Brain microvascular endothelial cell (primary cell): ENCODE results near the gene GOT1.

Experiments used
- DNase-seq: peaks from one replicate; pipeline ENCODE4 v3.0.0-alpha.2; 2020
- H3K27ac ChIP-seq: fragments of 250-450 bp; sonication (Bioruptor Pico); 2 replicates; pipeline ENCODE4 v1.5.1; 2020; ENCODE audit warnings: mild to moderate bottlenecking, moderate library complexity
- H3K27me3 ChIP-seq: fragments of 250-450 bp; sonication (Bioruptor Pico); replicated peaks from 2 replicates; pipeline ENCODE4 v1.5.1; 2020; ENCODE audit warnings: mild to moderate bottlenecking
- H3K36me3 ChIP-seq: fragments of 250-450 bp; sonication (Bioruptor Pico); replicated peaks from 2 replicates; pipeline ENCODE4 v1.5.1; 2020; ENCODE audit warnings: mild to moderate bottlenecking
- H3K4me3 ChIP-seq: 2 replicates; pipeline ENCODE4 v1.5.1; 2011; ENCODE audit warnings: low read depth, mild to moderate bottlenecking, control low read depth, low read length, moderate library complexity
- in situ Hi-C: cut with HindIII; loops from 2 replicates; pipeline ENCODE4 v1.10.0; 2017; ENCODE audit warnings: low sequenced_read_pairs, low pct_ligation_motif_present
- TF ChIP-seq, protein P1 (sequence below): IDR thresholded peaks from 2 replicates; pipeline ENCODE4 v1.5.1; 2011; ENCODE audit warnings: low read depth, mild to moderate bottlenecking, moderate library complexity, low read length, control low read depth, inconsistent platforms; ENCODE audit errors: missing control alignments

GOT1 gene

DNA sequence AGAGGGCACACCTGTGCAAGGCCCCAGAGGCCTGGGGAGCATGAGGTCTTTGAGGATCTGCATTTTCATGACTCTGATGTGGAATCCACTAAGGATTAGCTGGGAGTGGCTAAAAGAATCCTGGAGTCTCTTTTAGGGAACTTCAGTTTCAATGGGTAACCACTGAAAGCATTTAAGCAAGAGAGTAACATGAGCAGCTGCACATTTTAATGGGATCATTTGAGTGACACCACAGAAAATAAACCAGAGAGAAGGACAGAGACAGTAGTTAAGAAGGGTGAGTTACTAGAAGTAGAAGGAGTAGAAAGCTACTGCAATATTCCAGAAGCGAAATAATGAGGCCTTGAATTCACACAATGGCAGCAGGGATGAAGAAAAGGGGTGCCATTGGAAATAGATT lies 5.2 kb downstream of the GOT1 start:
- DNase-seq: no peak
- no peak overlapping the region for H3K27ac ChIP-seq
- peaks cover 5% of the 10 kb centered on the region for H3K36me3 ChIP-seq
- no peak overlapping the region for H3K4me3 ChIP-seq
- TF ChIP-seq, protein P1, sequence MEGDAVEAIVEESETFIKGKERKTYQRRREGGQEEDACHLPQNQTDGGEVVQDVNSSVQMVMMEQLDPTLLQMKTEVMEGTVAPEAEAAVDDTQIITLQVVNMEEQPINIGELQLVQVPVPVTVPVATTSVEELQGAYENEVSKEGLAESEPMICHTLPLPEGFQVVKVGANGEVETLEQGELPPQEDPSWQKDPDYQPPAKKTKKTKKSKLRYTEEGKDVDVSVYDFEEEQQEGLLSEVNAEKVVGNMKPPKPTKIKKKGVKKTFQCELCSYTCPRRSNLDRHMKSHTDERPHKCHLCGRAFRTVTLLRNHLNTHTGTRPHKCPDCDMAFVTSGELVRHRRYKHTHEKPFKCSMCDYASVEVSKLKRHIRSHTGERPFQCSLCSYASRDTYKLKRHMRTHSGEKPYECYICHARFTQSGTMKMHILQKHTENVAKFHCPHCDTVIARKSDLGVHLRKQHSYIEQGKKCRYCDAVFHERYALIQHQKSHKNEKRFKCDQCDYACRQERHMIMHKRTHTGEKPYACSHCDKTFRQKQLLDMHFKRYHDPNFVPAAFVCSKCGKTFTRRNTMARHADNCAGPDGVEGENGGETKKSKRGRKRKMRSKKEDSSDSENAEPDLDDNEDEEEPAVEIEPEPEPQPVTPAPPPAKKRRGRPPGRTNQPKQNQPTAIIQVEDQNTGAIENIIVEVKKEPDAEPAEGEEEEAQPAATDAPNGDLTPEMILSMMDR: no peak
- in situ Hi-C loops: no loop called here
- no peaks in the 10 kb centered on the region for H3K27me3 ChIP-seq

DNA sequence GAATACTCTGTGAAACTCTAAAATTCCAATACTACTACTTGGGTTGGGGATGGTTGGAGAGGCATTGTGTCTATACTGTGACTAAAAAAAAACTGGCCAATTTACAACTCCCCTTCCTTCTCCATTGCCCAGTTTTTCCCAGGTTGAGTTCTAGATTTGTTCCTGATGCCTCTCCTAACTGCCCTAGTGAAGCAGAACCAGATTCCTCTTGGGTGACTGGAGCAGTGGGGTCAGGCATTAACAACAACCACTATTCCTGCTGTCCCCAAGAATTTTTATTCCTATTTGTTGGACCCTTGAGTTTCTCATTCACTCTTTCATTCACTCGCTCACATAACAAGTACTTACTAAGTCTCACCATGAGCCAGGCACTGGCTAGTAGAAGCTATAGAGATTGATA lies 5.8 kb downstream of the GOT1 start:
- in situ Hi-C loops: no loop called here
- Histone ChIP-seq H3K27ac (no peak overlapping the region), H3K4me3 (no peak overlapping the region), H3K36me3 (peaks cover 5% of the 10 kb centered on the region), H3K27me3 (no peaks in the 10 kb centered on the region)
- TF ChIP-seq, protein P1: no peak
- DNase-seq: no peak

DNA sequence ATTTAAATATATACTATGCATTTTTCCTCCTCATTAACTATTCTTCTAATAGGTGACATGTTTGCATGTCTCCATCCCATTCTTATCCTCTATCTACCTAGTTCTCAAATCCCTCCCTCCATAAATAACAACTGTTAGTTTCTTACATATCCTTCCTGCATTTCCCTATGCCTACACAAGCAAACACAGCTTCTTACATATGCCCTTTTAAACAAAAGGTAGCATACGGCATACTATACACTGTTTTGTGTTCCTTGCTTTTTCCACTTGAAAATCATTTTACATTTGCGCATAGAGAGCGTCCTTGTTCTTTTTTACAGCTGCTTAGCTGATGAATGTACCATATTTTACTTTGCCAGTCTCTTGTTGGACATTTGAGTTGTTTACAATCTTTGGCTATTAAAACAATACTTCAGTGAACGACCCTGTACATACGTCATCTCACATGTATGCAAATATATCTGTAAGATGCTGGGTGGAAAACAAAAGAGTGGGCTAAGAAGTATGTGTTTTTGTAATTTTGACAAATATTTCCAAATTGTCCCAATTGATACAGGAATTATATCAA lies 7.8 kb downstream of the GOT1 start:
- in situ Hi-C loops: no loop called here
- Histone ChIP-seq H3K36me3 (peaks cover 7% of the 10 kb centered on the region), H3K27ac (no peak overlapping the region), H3K27me3 (no peaks in the 10 kb centered on the region), H3K4me3 (no peak overlapping the region)
- TF ChIP-seq, protein P1: no peak
- DNase-seq: no peak

DNA sequence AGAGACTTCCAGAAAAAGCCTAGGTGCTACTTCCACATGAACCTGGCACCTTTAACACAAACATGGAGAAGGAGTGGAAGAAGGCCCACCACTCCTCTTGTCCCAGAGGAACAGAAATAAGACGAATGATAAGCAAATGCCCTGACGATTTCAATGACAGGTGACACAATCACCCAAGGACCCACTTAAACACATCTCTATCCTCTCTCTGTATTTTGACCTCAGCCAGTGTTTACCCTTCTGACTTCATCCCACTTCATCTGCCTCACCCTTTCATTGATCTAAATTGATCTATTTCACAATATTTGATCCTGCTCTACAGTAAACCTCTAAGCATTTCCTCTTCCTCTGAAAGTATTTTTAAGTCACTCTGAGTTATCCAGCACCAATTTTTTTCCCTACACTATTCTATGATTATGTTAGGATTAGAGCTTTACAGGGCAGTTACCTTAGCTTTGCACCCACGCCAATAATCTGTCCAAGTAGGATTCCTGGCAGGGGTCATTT lies 9.1 kb downstream of the GOT1 start:
- H3K27me3 ChIP-seq: no peaks in the 10 kb centered on the region
- no peak overlapping the region for H3K4me3 ChIP-seq
- no peak overlapping the region for H3K27ac ChIP-seq
- DNase-seq: no peak
- TF ChIP-seq, protein P1: no peak
- in situ Hi-C loops: no loop called here
- peaks cover 7% of the 10 kb centered on the region for H3K36me3 ChIP-seq

DNA sequence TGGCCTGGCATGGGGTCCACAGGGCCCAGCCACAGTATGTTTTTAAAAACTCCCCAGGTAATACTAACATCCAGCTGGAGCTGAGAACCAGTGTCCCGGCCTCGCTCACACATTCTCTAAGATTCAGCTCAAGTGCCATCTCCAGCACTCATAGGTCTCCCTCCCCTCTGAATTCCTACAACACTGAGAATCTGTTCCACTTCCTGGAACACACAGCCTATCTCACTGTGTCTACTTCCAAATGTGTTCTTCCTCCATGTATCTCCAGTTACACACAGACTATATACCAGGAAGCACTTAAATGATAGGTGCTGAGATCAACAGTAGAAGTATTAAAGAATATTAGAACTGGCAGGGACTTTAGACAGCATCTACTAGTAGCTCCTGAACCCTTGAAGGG lies 10.7 kb downstream of the GOT1 start:
- Histone ChIP-seq H3K36me3 (peaks cover 2% of the 10 kb centered on the region), H3K27ac (no peak overlapping the region), H3K27me3 (no peaks in the 10 kb centered on the region), H3K4me3 (no peak overlapping the region)
- TF ChIP-seq, protein P1: no peak
- no peak for DNase-seq
- in situ Hi-C loops: no loop called here
